HG03139 (cell line): ENCODE data around the gene CUL7.
"Not testable (repeated sequence)": the region's sequence is repeated elsewhere in the genome, so short reads cannot be mapped to it uniquely, and the experiment has no call there.

Source experiments
- ATAC-seq: cut with Tn5 transposase; IDR thresholded peaks from one replicate; pipeline ENCODE4 v1.9.1; 2021; ENCODE audit not compliant: unreplicated experiment

The CUL7 gene

DNA sequence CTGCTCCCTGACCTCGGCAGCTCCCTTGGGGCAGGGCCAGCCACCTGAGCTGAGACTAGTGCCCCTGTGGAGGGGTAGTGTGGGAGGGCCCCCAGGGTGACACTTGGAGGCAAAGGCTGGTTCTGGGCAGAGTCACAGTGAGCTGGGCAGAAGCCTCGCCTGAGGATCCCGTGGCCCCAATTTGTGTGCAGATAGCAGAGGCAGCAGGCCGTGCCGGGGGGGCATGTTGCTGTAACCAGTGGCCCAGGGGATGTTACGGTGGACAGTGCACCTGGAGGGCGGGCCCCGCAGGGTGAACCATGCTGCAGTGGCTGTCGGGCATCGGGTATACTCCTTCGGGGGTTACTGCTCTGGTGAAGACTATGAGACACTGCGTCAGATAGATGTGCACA lies 36.7 kb downstream of the CUL7 start:
- no peak for ATAC-seq

DNA sequence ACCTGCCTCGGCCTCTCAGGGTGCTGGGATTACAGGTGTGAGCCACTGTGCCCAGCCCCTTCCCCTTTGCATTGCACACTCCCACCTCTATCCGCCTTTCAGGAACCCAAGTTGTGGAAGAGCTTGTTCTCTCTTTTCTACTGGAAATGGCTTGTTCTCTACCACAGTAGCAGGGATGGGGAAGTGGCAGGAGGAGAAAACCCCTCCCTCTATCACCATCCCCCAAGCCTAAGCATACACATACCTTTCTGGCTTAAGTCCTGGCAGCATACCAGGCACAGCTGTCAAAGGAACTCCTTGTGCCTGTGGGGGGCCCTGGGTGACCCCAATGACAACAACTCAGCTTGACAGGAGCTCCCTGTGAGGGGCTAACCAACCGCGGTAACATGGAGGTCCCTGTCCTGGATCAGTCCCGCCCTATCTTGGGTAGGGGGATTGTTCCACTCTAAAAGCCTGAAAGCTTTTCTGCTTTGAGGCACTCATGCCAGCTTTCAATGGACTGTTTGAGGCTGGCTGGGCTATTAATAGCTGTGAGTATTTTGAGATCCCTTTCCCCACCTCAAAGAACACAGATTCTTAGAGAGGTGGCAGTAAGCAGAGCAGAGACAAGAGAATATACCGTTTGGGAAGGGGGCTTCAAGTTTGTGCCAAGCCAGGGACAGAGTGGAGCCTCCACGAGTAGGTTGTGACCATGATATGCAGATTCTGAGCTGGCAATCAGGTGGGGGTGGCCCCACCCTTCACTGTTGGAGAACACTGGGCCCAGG lies 37.3 kb downstream of the CUL7 start:
- no peak for ATAC-seq

DNA sequence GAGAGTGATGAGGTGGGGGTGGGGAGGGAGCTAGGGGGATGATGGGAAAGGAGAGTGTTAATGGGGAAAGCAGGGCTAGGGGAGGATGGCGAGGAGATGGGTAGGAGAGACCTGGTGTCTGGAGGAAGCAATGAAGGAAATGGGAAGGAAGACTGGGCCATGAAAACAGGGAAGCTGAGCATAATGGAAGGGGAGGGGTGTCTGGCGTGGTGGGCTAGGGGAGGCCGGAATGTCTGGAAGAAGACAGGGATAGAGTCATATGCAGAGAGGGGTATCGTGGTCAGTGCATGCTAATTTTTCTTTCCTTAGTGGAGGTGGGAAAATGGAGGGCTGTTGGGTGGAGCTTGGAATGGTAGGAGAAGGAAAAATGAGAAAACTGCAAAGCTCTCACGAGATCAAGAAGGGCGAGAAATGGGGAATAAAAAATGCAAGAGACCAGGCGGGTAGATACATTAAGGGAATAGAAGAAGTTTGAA lies 39.2 kb downstream of the CUL7 start:
- no peak for ATAC-seq

DNA sequence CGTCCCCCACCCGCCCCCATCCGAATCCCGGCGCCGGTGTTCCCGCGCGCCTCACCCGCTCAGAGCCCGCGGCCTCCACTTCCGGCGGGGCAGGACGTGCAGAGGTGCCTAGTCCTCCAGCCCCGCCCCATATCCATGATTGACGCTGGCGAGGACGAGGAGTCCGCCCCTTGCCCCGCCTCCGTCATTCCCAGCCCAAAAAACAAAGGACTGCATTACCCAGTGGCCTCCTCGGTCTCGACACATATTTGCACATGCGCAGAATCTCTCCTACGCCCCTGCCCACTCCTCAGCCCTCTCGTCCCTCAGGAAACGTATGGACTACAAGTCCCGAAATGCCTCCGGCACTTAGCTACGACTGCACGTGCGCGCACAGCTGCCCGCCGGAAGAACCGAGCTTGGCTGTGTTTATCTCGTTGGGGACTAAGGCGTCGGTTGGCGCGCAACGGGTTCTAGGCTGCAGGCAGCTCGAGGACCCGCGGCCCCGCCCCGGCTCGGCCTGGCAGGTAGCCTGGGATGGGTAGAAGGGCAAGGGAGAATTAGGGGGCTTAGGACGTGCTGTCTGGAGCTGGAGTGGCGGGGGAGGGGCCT lies 39.7 kb downstream of the CUL7 start, which contains the start of the genes KLHDC3 and MEA1:
Gene KLHDC3 (plus strand): TSS at position 407 of the 591 bp plus-strand sequence. CDS start 2,944 bp downstream, outside the sequence.
Gene MEA1 (minus strand): TSS at position 104 of the 591 bp plus-strand sequence. CDS start 133 bp downstream, outside the sequence.
- ATAC-seq: peak; percentile 83

DNA sequence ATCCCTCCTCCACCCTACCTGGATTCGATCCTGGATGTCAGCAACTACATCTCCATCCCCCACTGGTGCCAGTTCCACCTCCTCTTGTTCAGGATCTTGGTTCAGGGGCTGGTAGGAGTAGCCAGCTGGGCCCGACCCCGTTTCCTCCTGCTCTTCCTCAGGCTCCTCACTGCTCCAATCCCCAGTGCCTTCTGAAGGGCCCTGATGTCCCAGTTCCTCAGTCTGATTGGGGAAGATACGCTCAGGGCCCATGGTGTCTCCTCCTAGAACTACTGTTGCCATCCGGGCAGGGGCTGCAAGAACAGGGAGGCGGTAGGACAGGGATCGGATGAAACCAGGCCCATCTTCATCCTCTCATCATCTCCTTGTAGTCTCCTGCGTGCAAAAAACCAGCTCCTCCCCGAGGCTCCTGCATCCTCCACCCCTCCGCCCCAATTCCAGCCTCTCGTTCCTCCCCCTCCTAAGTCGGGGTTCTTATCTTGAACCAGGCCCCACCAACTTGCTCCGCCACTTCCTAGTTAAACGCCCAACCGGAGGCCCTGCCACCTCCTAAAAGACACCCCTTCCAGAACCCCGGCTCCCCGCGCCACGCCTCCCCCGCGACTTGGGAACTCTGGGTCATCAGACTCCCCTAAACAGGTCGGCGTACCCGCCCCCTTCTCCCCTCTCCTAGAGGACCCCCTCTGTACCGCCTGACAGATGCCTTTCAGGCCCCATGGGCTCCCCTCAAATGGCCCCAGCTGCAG lies 40.4 kb downstream of the CUL7 start:
- ATAC-seq: peak; percentile 5

DNA sequence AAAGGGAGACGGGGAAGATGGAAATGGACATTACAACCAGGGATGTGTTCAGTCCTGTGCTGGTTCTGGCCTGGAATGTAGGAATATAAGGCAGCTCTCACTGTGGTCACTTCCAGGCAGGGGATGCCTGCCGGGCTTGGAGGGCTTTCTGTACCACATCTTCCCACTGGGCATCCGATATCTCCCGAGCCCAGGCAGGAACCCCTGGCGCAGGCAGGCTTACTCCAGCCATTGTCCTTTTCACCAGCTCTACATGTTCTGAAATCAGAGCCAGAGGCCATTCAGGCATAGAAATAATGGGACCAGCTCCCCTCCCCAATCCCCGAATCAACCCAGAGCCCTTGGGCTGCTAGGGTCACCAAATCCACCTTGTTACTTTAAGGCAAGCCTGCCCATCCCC lies 41.3 kb downstream of the CUL7 start:
- ATAC-seq: no peak

DNA sequence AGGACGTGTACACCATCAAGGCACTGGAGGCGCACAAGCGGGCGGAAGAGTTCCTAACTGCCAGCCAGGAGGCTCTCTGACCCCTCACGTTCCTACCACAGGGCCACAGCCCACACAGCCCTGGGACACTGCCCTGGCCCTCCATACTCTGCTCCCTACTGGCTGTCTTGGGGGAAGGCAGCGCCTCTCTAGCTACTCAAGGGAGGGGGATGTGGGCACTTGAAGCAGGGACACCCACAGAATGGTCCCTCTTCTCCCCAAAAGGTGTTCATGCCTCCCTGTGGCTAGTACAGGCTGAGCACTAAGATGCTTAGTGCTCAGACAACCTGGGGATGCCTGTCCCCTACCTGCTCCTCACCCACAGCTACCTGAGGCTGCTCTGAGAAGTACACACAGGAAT lies 42.4 kb downstream of the CUL7 start:
- no peak for ATAC-seq

DNA sequence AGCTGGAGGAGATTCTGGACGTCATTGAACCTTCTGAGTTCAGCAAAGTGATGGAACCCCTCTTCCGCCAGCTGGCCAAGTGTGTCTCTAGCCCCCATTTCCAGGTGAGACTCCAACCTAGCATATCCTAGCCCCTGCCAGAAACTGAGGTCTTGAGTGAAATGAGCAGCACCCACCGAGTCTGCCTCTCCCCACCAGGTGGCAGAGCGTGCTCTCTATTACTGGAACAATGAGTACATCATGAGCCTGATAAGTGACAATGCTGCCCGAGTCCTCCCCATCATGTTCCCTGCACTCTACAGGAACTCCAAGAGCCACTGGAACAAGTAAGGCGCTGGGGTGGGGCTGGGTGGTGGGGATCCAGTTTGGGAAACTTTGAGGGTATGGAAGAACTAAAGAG lies 44.5 kb downstream of the CUL7 start:
- ATAC-seq: no peak

DNA sequence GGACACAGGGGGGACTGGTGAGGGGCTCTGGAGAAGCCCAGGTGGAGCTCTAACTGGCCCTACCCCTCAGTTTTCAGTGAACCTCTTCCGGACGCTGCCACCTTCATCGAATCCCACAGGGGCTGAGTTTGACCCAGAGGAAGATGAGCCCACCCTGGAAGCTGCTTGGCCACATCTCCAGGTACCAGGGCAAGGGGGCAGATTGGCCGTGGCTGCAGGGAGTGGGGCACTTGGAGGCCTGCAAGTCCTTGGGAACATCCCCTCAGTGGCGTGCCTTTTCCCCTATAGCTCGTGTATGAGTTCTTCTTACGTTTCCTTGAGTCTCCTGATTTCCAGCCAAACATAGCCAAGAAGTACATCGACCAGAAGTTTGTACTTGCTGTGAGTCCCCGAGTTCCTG lies 46.5 kb downstream of the CUL7 start:
- ATAC-seq: no peak

DNA sequence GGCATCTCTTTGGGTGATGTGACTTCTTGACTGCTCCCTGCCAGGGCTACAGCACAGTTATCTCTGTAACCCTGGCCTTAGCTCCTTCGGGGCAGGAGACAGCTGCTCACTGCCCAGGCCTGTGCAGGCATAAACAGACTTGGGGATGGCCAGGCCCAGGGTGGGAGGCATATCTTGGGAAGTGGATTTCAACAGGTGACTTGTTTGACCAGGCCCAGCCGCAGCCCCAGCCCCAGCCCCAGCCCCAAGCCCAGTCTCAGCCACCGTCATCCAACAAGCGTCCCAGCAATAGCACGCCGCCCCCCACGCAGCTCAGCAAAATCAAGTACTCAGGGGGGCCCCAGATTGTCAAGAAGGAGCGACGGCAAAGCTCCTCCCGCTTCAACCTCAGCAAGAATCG lies 47.4 kb downstream of the CUL7 start:
- ATAC-seq: no peak

DNA sequence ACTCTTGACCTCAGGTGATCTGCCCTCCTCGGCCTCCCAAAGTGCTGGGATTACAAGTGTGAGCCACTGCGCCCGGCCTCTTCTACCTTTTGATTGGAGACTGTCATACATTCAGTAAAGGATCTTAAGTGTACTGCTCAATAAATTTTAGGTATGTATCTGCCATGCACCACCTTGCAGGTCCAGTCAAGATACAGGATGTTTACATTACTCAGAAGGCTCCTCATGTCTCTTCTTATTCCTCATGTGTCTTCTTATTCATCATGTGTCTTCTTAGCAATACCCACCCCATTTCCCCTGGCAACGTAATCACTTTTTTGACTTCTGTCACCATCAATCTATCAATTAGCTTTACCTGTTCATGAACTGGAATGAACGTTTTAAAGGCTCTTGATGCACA lies 47.8 kb downstream of the CUL7 start:
- ATAC-seq: no peak

DNA sequence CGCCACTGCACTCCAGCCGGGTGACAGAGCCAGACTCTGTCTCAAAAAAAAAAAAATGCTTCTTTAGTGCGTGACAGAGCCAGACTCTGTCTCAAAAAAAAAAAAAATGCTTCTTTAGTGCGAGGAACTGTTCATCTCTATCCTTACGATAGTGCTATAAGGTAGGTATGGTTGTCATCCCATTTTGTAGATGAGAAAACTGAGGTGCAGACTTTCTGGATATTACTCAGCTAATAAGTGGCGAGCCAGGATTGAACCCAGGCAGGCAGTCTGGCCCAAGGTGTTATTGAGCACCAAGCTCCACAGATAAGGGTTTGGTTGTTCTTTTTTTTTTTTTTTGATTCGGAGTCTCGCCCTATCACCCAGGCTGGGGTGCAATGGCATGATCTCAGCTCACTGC lies 51.8 kb downstream of the CUL7 start:
- ATAC-seq: no peak

DNA sequence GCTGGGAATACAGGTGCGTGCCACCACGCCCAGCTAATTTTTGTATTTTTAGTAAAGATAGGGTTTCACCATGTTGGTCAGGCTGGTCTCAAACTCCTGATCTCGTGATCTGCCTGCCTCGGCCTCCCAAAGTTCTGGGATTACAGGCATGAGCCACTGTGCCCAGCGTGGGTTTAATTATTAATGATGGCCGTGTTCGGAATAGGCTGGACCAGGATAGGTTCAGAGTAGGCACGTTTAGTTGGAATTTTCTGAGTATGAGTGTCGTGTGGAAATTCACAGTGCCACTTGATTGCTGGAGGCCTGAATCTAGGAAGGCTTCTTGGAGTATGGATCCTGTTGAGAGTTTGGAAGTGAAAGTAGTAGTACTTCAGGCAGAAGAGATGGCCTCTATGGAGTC lies 55.4 kb downstream of the CUL7 start:
- ATAC-seq: not testable (repeated sequence)

DNA sequence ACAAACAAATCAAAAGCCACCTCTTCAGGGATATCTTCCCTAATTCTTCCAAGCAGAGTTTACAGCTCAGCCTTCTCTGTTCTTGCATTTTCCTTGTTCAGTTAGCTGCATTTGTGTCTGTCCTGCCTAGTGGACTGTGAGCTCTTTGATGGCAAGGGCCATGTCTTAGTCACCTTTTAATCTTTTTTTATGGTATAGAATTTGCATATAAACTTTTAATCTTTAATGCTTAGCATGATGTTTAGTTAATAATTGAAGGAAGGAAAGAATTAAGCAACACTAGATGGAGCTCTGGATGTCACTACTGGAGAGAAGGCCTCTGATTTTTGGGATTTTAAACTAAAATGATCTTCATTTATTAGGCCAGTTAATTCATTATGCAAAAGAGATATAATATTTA lies 57.1 kb downstream of the CUL7 start:
- ATAC-seq: no peak

DNA sequence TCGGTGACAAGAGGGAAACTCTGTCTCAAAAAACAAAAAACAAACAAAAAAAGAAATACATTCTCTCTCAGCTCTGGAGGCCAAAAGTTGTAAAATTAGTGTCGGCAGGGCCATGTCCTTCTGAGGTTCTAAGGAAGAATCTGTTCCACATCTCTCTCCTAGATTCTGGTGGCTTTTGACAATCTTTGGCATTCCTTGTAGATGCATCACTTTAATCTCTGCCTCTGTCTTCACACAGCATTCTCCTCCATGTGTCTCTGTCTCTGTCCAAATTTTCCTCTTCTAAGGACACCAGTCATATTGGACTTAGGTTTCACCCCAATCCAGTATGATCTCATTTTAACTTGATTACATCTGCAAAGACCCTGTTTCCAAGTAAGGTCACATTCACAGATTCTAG lies 60.2 kb downstream of the CUL7 start:
- ATAC-seq: no peak

DNA sequence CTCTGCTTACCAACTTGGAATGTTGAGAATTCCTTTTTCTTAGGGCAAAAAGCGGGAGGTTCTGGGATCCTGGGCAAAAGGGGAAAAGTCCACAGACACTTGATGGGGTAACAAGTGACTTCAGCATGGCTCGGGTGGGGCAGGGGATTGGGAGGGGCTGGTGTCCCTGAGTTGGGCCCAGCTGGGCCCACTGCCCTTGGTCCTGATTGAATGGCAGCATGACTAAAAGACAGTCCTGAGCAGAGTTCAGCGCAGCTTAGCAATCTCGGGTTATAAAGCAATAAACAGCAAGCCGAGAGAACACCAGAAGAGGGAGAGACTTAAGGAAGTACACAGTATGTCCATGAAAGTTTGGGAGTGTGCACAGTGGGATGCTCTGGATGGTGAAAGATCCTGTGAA lies 63.7 kb downstream of the CUL7 start:
- no peak for ATAC-seq

DNA sequence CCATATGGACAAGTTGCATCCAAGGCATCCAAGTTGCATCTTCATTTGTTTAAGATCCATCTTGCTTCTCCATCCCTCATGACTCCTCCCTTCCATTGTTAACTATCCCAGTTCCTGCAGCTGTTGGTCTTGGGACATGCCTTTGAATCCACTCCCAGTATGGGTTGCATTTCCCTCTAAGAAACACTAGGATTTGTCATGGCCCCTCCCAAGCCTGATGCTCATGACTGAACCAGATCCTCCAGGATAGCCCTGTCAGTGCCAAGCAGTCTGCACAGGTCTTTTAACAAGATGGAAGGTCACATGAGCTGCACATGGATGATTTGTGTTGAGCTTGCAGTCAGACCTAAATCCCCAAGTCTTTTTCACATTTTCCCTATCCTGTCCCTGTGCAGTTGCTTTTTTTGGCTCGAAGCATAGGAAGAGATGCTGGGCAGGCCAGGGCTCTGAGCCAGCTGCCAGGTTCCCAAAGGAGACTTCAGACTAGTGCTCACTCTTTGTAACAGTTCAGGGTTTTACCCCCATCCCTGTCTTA lies 65.1 kb downstream of the CUL7 start:
- no peak for ATAC-seq
